Superior temporal gyrus (tissue), 1 donor: ENCODE data around the gene PPARA.
"Not testable (repeated sequence)": the region's sequence is repeated elsewhere in the genome, so short reads cannot be mapped to it uniquely, and the experiment has no call there.

Source experiments
- DNase-seq: peaks from one replicate; pipeline ENCODE4 v3.0.0-alpha.2; 2016; ENCODE audit errors: extremely low spot score

Gene PPARA

GRCh38 chr22:46241396-46242007, 91.2 kb downstream of the PPARA start:
- no peak for DNase-seq

GRCh38 chr22:46242076-46242475, 91.8 kb downstream of the PPARA start:
- no peak for DNase-seq

- no peak for DNase-seq
These were observed 94.4 kb downstream of the PPARA start for GRCh38 chr22:46244771-46245170.

- DNase-seq: peak; percentile 61
These were observed 95.2 kb downstream of the PPARA start for GRCh38 chr22:46245511-46245910.

- no peak for DNase-seq
These were observed 95.9 kb downstream of the PPARA start for GRCh38 chr22:46246178-46246577.

- DNase-seq: no peak
These were observed 97.2 kb downstream of the PPARA start for GRCh38 chr22:46247443-46247975.

GRCh38 chr22:46250035-46250782, 99.9 kb downstream of the PPARA start, which contains the start of gene CDPF1:
TSS of gene CDPF1 (minus strand) at chr22:46250293. CDS start at chr22:46248284, 2,009 bp downstream.
- DNase-seq: peak; percentile 83

GRCh38 chr22:46250783-46251125, 100.4 kb downstream of the PPARA start:
- DNase-seq: no peak

- no peak for DNase-seq
These were observed 100.9 kb downstream of the PPARA start for GRCh38 chr22:46251266-46251665.

GRCh38 chr22:46251816-46252380, 101.6 kb downstream of the PPARA start:
- no peak for DNase-seq

- no peak for DNase-seq
These were observed 106.1 kb downstream of the PPARA start for GRCh38 chr22:46256358-46256958.

GRCh38 chr22:46259374-46259773, 109.0 kb downstream of the PPARA start:
- DNase-seq: no peak

- no peak for DNase-seq
These were observed 109.7 kb downstream of the PPARA start for GRCh38 chr22:46260038-46260437.

- DNase-seq: no peak
These were observed 112.3 kb downstream of the PPARA start for GRCh38 chr22:46262449-46263215.

- no peak for DNase-seq
These were observed 112.9 kb downstream of the PPARA start, which contains the start of gene PKDREJ for GRCh38 chr22:46263216-46263590. TSS of gene PKDREJ (minus strand) at chr22:46263343. CDS start at chr22:46263322, 21 bp downstream.

GRCh38 chr22:46264520-46264919, 114.2 kb downstream of the PPARA start:
- DNase-seq: not testable (repeated sequence)

- not testable (repeated sequence) for DNase-seq
These were observed 115.3 kb downstream of the PPARA start for GRCh38 chr22:46265627-46266026.

- DNase-seq: peak; percentile 79
These were observed 117.3 kb downstream of the PPARA start, which contains the start of gene TTC38 for GRCh38 chr22:46267431-46268279. TSS of gene TTC38 (plus strand) at chr22:46268008. CDS start at chr22:46268040, 32 bp downstream.

GRCh38 chr22:46269564-46269963, 119.2 kb downstream of the PPARA start:
- DNase-seq: no peak

GRCh38 chr22:46272196-46272595, 121.9 kb downstream of the PPARA start:
- no peak for DNase-seq
